Activated CD4-positive, alpha-beta T cell treated with anti-CD3 and anti-CD28 coated beads, Interleukin-2, amount 50 U/mL, for 24 hours (primary cell): ENCODE measurements around the gene PKIG.

ENCODE experiments used
- DNase-seq, 2 donors: peaks; one replicate each; pipeline ENCODE4 v3.0.0-alpha.2; 2020; ENCODE audit warnings: low read depth in 1 of 2, low spot score in 1 of 2

PKIG gene

DNA sequence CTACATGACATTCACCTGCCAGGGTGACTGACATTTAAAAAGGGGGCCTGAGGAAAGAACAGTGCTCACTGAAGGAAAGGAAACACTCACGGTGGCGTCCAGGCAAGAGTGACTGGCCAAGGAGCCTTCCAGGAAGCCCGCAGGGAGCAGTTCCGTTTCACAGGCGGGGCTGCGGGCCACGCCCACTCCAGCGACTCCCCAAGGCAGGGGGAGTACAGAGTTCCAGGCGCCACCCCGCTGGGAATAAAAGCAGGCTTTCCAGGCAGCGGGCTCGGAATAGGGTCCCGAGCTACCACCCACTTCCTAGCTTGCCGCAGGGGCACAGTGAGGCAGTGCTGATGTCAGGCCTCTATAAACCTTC lies 34.2 kb downstream of the PKIG start:
- no peak for DNase-seq

DNA sequence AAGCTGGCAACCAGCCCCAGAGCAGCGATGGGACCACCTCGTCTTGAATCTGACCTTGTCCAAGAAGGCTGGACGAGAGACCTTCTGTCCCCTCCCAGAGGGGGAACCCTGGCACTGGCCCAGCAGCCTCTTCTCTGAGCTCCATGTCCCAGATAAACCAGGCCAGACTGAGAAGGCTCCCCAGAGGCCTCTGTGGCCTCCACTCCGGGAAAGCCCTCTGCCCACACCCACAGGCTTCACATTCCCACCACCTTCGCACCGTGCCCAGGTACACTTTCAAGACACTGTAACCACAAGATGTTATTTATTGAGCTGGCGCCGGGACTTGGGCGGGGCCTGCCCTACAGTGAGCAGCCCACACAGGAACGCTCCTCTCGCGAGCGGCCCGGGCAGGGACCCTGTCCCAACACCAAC lies 35.9 kb downstream of the PKIG start:
- peak in 1 of 2 donors; percentile 4 for DNase-seq

DNA sequence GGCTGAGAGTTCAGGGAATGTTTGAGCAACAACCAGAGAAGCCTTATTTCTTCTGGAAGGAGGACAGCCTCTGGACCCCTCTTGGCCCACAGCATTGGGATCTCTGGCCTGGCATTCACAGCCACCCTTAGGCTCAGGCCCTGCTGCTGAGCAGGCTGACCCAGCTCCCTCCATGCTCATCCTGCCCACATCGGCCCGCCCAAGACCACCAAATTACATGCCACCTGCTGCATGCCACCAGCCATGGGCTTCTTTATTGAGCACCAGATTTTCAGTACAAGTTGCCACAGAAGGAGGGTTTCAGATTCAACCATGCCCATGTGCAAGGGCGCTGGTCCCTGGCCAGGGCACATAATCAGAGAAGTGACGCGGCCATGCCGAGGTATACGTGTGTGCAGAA lies 36.9 kb downstream of the PKIG start:
- DNase-seq: no peak

DNA sequence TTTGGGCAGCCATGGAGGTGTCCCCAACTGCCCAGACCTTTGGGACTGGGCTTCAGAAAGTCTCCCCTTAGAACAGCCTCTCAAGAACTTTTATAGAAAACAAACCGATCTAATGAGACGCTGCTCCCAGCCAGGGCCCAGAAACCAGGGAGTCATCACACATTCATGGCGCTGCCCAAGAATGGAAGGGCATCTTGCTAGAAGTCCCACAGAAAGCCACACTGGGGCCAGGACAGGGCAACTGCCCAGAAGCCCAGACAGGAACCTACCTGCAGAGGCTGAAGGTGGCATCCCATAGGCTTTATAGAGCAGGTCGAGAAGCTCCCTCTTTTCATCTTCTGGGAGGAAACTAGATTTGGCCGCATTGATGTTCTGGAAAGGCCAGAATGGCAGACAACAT lies 37.7 kb downstream of the PKIG start:
- no peak for DNase-seq

DNA sequence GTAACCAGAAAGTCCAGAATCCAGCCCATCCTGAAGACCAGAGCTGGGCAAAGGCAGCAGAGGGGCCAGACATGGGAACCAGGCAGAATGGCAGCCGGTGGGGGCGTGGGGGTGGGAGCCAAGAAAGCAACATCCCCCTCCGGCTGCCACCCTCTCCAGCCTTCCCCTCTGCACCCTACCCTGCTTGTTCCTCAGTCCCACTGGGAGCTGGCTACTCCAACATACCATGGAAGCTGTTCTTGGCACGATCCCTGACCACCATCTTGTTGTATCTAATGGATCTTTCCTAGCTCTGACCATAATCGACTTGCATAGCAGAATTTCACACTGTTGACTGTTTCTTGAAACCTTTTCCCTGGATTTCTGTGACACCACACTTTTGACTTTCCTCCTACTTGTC lies 38.9 kb downstream of the PKIG start:
- no peak for DNase-seq

DNA sequence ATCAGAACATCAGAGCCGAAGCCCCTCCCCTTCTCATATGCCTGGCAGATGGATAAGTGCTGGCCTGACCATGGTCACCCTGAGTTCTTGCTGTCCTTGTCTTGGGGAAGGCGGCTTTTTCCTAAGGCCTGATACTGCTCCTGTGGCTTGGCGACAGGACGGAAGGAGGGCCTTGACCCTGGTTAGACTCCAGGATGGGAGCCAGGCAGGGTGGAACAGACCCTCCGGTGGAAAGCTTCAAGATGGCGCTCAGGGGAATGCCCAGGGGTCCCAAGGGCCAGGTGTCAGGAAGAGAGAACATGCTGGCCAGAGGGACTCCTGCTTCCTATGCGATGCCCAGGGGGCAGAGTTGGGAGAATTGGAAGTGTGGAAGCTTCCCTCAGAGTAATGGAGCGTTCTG lies 39.6 kb downstream of the PKIG start:
- no peak for DNase-seq

DNA sequence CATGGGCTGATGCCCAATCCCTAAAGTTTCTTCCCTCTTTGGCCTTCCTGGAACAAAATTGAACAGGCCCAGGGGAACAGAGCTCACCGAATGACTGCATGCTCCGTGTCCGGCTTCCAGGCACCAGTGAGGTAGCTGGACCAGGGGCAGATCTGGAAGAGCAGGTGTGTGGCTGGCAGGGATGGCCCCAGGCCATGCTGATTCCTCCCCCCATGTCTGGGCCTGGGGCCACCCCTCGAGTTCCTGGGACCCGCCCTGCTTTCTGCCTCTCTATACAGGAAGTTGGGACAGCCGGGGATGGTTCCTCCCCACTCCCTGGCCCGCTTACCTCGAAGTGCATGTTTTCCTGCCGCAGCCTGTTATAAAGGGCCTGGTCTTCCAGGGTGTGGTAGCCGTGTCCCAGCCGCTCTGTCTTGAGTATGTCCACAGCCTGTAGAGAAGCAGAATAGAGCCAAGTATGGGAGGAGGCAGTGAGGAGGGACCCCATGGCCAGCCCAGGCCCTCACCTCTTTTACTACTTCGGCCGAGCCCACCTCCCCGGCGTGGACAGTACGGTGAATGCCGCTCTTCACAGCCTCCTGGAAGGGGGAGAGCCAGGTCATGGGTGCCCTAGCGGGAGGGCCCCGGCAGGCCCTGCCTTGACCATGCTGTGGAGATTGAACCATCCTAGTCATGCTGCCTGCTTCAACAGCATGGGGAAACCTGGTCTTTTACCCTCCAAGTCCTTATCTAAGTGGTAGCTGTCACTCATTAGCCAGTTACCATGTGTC lies 40.3 kb downstream of the PKIG start:
- DNase-seq: no peak

DNA sequence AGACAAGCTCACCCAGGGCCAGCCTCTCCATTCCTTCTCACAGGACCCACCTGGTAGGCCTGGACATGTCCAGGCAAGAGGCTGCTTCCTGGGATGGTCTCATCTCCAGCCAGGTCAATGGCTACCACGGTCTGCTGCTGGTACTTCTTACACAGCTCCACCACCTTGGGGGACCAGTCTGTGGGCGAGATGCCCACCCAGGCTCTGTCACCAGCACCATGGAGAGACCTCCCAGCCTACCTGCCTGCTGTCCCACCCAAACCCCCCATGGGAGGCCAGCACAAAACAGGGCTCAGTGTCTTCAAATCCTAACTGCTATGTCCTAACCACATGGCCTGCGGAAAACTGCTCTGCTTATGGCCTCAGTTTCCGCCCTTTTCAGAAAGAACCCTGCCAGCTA lies 41.8 kb downstream of the PKIG start:
- DNase-seq: no peak

DNA sequence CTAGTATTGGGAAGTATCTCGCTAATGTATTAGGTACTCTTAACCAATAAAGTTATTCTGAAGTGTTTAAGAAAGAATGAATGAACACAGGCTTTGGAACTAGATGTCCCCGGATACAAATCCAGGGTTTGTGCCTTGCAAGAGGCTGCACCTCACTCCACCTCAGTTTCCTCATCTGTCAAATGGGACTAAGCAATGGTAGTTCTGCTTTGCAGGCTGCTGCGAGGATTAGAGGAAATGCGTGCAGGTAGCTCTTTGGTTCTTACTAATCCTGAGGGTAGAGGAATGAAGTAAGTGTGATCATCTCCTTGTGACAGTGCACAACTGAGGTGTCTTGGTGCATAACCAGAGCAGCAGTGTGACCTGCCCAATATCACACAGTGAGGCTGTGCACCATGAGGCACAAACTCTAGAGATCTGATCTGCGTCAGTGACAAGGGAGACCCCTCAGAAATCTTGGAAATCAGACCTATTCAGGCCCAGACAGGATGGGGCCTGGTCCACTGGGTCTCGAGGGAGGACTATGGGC lies 42.4 kb downstream of the PKIG start:
- no peak for DNase-seq

DNA sequence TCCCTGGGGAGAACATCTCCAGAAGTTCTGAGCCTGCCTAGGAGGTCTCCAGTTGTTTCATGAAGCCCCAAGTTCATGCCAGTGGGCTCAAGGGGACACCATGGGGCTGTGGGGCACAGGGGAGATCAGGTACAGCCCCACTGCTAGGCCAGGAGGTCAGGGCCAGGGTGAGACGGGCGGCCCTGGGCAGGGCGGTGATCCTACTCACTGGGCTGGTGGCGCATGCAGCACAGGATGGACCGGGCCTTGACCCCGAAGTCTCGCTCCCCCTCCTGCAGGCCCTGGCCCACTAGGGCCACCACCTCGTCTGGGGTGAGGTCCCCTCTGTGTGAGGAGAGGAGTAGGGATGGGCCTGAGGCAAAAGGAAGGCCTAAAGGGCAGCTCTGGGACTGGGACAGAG lies 43.0 kb downstream of the PKIG start:
- DNase-seq: no peak

DNA sequence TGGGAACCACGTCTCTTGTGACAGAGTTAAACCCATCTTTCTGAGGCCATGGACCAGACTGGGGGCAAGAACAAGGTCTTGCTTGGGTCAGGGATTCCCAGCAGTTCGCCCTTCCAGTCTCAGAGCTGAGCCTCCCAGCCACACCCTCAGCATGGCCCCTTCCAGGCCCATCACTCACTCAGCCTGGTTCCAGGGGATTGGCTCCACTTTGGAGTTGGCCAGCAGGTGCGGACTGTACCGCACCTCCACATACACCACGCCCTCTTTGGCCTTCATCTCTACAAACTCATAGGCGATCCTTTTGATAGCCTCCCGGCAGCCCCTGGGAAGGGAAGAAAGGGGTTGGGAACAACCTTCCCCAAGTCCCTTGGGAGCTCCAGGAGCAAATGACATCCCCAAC lies 43.9 kb downstream of the PKIG start:
- DNase-seq: no peak

DNA sequence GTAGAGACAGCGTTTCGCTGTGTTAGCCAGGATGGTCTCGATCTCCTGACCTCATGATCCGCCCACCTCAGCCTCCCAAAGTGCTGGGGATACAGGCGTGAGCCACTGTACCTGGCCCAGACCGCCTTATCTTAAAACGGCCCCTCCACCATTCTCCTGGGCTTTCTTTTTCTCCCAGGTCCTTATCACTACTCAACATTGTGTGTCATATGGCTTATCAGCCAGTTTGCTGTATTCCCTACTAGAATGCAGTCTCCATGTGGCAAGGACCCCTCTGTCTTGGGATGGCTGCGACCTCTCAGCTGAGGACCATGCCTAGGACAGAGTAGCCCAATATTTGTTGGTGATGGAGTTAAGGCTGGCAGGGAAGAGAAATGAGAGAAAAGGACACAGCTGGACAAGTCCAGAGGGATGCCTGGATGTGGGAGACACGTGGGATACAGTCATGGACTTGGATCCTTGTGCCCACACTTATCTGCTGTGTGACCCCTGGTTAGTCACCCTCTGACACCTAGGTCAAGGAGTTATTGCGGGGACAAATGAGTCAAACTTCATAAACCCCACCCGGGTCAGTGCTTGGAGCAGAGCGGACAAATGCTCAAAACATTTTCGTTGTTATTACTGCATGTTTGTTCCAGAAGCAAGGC lies 45.1 kb downstream of the PKIG start:
- no peak for DNase-seq

DNA sequence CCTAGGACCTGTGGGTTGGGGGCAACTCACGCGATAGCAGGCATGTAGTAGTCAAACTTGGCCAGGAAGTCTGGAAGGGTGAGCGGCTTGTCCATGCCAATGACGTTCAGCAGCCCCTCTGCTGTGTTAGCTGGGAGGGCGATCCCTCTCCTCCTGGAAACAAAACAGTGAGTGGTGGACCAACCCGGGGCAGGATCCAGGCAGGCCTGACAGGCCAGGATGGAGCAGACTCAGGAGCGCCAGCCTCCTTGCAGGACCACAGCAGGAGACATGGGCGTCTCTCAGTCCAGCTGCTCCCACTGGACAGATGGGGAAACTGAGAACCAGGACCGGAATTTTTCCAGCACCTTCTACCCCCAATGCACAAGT lies 46.6 kb downstream of the PKIG start:
- DNase-seq: no peak

DNA sequence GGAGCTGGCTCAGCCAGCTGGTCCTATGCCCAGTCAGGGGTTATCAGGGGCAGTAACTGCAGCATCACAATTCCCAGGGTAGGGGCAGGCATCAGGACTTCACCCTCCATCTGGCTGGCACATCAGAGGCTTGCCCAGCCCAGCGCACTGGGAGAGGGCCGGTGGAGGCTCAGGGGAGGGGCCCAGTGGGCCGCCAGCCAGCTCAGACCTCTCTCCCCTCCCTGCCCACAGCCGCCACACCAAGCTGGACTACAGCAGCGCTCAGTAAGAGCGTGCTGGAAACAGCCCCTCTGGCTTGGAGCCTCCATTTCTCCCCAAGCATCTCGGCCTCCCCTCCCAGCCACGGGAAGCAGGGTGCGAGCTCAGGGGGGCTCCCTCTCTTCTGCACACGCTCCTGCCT lies 47.2 kb downstream of the PKIG start:
- no peak for DNase-seq

DNA sequence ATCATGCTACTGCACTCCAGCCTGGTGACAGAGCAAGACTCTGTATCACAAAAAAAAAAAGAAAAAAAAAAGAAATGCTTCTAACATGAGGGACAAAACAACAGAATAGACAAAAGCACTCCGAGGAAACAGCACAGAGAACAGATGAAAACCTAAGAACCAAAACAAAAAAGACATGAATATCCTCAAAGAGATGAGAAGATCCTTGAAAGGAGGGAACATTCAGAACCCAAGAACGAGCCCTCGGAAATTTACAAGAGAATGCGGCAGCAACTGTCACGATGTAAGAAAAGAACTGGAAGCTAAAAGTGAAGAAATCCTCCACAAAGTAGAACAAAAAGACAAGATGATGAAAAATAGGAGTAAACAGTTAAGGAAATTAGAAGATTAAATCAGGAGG lies 47.9 kb downstream of the PKIG start:
- DNase-seq: no peak

DNA sequence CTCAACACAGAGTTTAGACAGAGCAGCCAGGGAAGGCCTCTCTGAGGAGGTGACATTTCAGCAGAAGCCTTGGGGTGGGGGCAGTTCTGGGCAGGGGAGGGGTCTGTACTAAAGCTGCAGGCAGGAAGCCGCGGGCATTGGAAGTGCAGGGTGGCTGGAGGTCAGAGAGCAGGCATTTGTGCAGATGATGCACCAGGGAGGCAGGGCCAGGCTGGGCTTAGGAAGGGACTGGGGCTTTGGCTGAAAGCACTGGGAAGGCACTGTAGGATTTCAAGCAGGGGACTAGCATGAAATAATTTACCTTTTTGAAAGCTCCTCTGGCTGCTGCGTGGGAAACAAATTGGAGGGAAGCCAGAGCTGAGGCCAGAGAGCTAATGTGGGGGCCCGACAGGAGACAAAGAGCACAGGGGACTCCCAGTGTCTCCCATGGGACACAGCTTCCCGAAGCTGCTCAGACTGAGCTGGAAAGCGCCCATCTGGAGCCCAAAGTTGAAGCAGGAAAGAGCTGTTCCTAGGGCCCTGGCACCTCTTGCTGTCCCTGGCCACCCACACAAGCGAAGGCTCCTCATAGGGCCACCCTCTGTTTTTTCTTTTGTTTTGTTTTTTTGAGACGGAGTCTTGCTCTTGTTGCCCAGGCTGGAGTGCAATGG lies 49.8 kb downstream of the PKIG start:
- DNase-seq: no peak

DNA sequence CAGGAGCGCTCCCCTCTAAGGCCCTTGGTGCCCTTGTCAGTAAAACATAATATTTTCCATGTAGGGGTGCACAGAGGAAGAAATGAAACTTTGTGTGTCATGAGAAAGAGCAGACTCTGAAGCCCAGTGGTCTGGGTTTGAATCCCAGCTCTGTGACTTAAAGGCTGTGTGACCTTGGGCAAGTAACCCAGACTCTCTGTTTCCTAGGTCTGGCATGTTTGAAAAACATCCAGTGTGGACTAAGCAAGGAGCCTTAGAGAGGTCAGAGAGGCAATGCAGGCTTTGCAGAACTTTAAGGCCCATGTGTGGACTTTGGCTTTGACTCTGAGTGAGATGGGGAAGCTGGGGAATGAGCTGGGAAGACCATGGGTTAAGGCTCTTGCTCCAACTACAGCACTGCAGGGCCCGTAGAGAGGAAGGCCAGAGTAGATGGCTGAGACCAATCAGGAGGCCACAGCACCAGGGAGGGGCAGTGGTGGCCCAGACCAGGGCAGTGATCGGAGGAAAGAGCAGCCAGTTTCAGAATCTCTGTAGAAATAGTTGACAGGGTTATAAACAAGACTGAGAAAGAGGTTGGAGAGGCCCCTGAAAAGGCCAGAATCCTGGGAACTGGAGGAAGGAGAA lies 50.9 kb downstream of the PKIG start:
- DNase-seq: no peak

DNA sequence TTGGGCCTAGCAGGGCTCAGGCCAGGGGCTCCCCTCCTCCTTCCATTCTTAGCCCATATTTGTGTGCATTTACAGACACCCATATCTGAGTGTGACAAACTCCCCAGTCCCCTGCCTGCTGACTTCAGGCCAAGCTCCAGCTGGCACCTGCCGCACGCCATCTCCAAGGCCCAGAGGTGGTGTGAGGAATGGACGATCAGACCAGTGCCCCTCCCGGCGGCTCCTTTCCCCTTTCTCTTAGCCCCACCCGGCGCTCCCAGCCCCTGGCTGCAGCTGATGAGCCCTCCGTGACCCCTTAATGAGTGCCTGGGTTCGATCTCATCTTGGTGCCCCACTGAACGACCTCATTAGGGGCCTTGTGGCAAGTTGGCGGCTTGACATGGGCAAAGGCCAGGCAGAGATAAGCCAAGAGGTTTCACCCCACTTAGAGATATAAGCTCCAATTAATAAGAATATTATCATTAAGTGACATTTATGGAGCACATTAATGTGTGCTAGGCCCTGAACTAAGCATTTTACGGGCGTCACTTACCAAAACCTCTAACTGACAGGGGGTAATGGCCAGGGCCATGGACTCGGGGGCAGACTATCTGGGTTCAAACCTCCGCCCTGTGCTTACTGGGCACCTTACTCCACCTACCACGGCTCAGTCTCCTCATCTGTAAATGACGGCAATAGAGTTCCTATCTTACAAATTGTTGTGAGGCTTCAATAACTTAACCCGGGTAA lies 51.7 kb downstream of the PKIG start:
- DNase-seq: no peak

DNA sequence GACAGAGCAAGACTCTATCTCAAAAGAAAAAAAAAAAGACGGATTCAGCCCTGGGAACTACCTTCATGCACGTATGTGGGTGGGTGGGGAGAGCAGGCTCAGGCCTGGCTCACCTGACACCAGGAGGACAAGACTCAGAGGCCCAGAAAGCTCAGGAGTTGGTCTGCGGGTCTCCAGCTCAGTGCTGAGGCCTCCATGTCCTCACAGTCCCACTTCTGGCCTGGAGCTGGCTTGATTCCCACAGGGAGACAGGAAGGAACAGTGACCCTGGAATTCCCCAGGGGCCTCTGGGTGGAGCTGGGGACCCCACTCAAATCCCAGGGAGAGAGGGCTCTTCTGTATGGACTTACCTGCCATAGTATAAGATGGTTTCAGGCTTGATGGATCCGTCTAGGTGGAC lies 53.5 kb downstream of the PKIG start:
- no peak for DNase-seq

DNA sequence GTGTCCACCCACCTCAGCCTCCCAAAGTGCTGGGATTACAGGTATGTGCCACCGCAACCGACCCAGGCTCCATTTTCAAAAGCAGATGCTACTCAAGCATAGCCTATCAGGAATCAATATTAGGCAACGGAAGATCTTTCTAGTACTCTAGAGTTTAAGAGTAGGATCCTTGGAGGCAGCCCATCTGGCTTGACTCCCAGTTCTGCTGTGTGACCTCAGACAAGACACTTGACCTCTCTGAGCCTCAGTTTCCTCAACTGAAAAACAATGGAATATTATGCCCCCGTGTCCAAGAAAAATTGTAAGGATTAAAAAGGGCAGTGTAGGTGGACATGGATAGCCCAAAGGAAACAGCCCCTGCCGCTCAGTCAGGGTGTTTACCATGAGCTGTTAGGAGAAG lies 54.7 kb downstream of the PKIG start:
- DNase-seq: no peak
